ENCODE measurements around the gene PNLIPRP2.

- TF ChIP-seq PPARA (CRISPR knock-in tag; IDR thresholded peaks at IDR 0.05; ENCODE audit: borderline replicate concordance) (no peak), ZC3H10 (CRISPR knock-in tag; IDR thresholded peaks at IDR 0.05) (no peak), OSR1 (CRISPR knock-in tag; IDR thresholded peaks at IDR 0.05) (no peak)
Measured at GRCh38 chr10:116597543-116597942, 23.2 kb upstream of the PNLIPRP2 start.

All from SK-N-SH treated with all-trans-retinoic acid at 6 μM for 48 hours (cell line).